ENCODE data around the gene TECTA.

TECTA gene

GRCh38 chr11:121119440-121119839 is 18.4 kb downstream of the TECTA start:
- H3K27ac ChIP-seq (ENCODE audit: low read depth, low read length): no peak overlapping the region
- no peaks in the 10 kb centered on the region for H3K4me1 ChIP-seq (ENCODE audit: control insufficient read depth, insufficient read depth, low read length)
- no peaks in the 10 kb centered on the region for H3K36me3 ChIP-seq (ENCODE audit: control insufficient read depth, insufficient read depth, low read length)
- H3K27me3 ChIP-seq (ENCODE audit: control insufficient read depth, insufficient read depth, low read length): no peaks in the 10 kb centered on the region
- H3K4me3 ChIP-seq (ENCODE audit: low read length): no peak overlapping the region
- H3K9ac ChIP-seq (ENCODE audit: low read length): no peak overlapping the region

- H3K9ac ChIP-seq (ENCODE audit: low read length): no peak overlapping the region
These were observed 21.3 kb downstream of the TECTA start for GRCh38 chr11:121122328-121122727.

GRCh38 chr11:121123496-121124069 is 22.5 kb downstream of the TECTA start:
- no peak overlapping the region for H3K9ac ChIP-seq (ENCODE audit: low read length)
- H3K27ac ChIP-seq (ENCODE audit: low read depth, low read length): no peak overlapping the region
- no peaks in the 10 kb centered on the region for H3K27me3 ChIP-seq (ENCODE audit: control insufficient read depth, insufficient read depth, low read length)
- no peak overlapping the region for H3K4me3 ChIP-seq (ENCODE audit: low read length)
- H3K4me1 ChIP-seq (ENCODE audit: control insufficient read depth, insufficient read depth, low read length): no peaks in the 10 kb centered on the region
- H3K36me3 ChIP-seq (ENCODE audit: control insufficient read depth, insufficient read depth, low read length): no peaks in the 10 kb centered on the region

More at GRCh38 chr11:121122328-121122727, 21.3 kb downstream of the TECTA start:
- Histone ChIP-seq H3K27me3 (ENCODE audit: control insufficient read depth, insufficient read depth, low read length) (no peaks in the 10 kb centered on the region), H3K4me3 (ENCODE audit: low read length) (no peak overlapping the region), H3K27ac (ENCODE audit: low read depth, low read length) (no peak overlapping the region), H3K4me1 (ENCODE audit: control insufficient read depth, insufficient read depth, low read length) (no peaks in the 10 kb centered on the region), H3K36me3 (ENCODE audit: control insufficient read depth, insufficient read depth, low read length) (no peaks in the 10 kb centered on the region)

DNA sequence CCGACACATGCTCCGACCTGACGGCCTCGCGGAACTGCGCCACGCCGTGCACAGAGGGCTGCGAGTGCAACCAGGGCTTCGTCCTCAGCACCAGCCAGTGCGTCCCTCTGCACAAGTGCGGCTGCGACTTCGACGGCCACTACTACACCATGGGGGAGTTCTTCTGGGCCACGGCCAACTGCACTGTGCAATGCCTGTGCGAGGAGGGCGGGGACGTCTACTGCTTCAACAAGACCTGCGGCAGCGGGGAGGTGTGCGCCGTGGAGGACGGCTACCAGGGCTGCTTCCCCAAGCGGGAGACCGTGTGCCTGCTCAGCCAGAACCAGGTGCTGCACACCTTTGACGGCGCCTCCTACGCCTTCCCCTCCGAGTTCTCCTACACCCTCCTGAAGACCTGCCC is 26.8 kb downstream of the TECTA start:
- H3K4me1 ChIP-seq (ENCODE audit: control insufficient read depth, insufficient read depth, low read length): no peaks in the 10 kb centered on the region
- no peak overlapping the region for H3K4me3 ChIP-seq (ENCODE audit: low read length)
- H3K27ac ChIP-seq (ENCODE audit: low read depth, low read length): no peak overlapping the region
- no peaks in the 10 kb centered on the region for H3K27me3 ChIP-seq (ENCODE audit: control insufficient read depth, insufficient read depth, low read length)
- H3K36me3 ChIP-seq (ENCODE audit: control insufficient read depth, insufficient read depth, low read length): no peaks in the 10 kb centered on the region
- no peak overlapping the region for H3K9ac ChIP-seq (ENCODE audit: low read length)

- no peak overlapping the region for H3K4me3 ChIP-seq (ENCODE audit: low read length)
- no peak overlapping the region for H3K9ac ChIP-seq (ENCODE audit: low read length)
- H3K36me3 ChIP-seq (ENCODE audit: control insufficient read depth, insufficient read depth, low read length): no peaks in the 10 kb centered on the region
- H3K27me3 ChIP-seq (ENCODE audit: control insufficient read depth, insufficient read depth, low read length): no peaks in the 10 kb centered on the region
- H3K27ac ChIP-seq (ENCODE audit: low read depth, low read length): no peak overlapping the region
- H3K4me1 ChIP-seq (ENCODE audit: control insufficient read depth, insufficient read depth, low read length): no peaks in the 10 kb centered on the region
These were observed 28.6 kb downstream of the TECTA start for GRCh38 chr11:121129362-121130340.

- Histone ChIP-seq H3K36me3 (ENCODE audit: control insufficient read depth, insufficient read depth, low read length) (no peaks in the 10 kb centered on the region), H3K4me3 (ENCODE audit: low read length) (no peak overlapping the region), H3K27ac (ENCODE audit: low read depth, low read length) (no peak overlapping the region), H3K27me3 (ENCODE audit: control insufficient read depth, insufficient read depth, low read length) (no peaks in the 10 kb centered on the region), H3K9ac (ENCODE audit: low read length) (no peak overlapping the region), H3K4me1 (ENCODE audit: control insufficient read depth, insufficient read depth, low read length) (no peaks in the 10 kb centered on the region)
These were observed 30.6 kb downstream of the TECTA start for GRCh38 chr11:121131656-121132055.

DNA sequence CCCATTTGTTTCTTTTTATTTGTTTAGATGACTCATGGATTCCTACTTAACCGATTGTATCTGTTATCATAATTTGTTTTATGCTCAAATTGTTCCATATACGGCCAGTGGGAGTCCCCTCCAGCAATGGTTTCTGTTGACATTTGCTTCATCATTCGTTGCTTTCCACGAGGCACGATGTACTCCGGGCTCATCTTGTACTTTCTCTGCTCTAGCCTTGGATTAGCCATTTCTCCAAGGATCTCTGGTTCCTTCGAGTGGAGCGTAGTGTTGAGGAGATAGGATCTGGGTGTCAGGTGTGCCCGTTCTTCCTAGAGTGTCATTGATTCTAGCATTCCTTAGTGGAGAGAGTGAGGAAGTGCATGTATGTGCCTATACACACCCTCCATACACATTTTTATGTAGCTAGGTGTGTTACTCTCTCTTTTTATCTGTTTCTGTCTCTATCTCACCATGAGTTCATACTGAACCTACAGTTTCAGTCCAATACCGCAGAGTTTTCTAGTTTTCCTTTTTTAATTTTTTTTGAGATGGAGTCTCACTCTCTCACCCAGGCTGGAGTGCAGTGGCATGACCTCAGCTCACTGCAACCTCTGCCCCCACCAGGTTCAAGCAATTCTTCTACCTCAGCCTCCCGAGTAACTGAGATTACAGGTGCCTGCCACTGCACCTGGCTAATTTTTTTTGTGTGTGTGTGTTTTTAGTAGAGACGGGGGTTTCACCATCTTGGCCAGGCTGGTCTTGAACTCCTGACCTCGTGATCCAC is 31.4 kb downstream of the TECTA start:
- Histone ChIP-seq H3K27me3 (ENCODE audit: control insufficient read depth, insufficient read depth, low read length) (no peaks in the 10 kb centered on the region), H3K27ac (ENCODE audit: low read depth, low read length) (no peak overlapping the region), H3K9ac (ENCODE audit: low read length) (no peak overlapping the region), H3K4me1 (ENCODE audit: control insufficient read depth, insufficient read depth, low read length) (no peaks in the 10 kb centered on the region), H3K36me3 (ENCODE audit: control insufficient read depth, insufficient read depth, low read length) (no peaks in the 10 kb centered on the region), H3K4me3 (ENCODE audit: low read length) (no peak overlapping the region)

GRCh38 chr11:121134741-121135312 is 33.8 kb downstream of the TECTA start:
- H3K36me3 ChIP-seq (ENCODE audit: control insufficient read depth, insufficient read depth, low read length): no peaks in the 10 kb centered on the region
- no peak overlapping the region for H3K27ac ChIP-seq (ENCODE audit: low read depth, low read length)
- no peak overlapping the region for H3K9ac ChIP-seq (ENCODE audit: low read length)
- H3K4me3 ChIP-seq (ENCODE audit: low read length): no peak overlapping the region
- no peaks in the 10 kb centered on the region for H3K4me1 ChIP-seq (ENCODE audit: control insufficient read depth, insufficient read depth, low read length)
- no peaks in the 10 kb centered on the region for H3K27me3 ChIP-seq (ENCODE audit: control insufficient read depth, insufficient read depth, low read length)

DNA sequence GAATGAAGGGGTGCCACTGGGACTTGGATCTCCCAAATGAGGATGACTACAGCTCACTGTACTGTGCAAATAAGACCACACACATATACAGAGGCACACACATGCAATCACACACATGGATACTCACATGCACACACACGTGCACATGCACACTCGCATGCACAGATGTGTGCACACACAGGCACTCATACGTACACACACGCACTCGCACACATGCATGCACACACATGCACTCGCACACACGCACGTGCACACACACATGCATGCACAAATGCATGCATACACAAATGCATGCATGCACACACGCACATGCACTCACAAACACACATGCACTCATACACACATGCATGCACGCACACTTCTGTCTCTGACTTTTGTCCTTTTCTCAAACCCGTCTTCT is 36.0 kb downstream of the TECTA start:
- Histone ChIP-seq H3K27me3 (ENCODE audit: control insufficient read depth, insufficient read depth, low read length) (no peaks in the 10 kb centered on the region), H3K4me3 (ENCODE audit: low read length) (no peak overlapping the region), H3K36me3 (ENCODE audit: control insufficient read depth, insufficient read depth, low read length) (no peaks in the 10 kb centered on the region), H3K4me1 (ENCODE audit: control insufficient read depth, insufficient read depth, low read length) (no peaks in the 10 kb centered on the region), H3K9ac (ENCODE audit: low read length) (no peak overlapping the region), H3K27ac (ENCODE audit: low read depth, low read length) (no peak overlapping the region)

GRCh38 chr11:121138259-121138658 is 37.2 kb downstream of the TECTA start:
- Histone ChIP-seq H3K4me1 (ENCODE audit: control insufficient read depth, insufficient read depth, low read length) (no peaks in the 10 kb centered on the region), H3K36me3 (ENCODE audit: control insufficient read depth, insufficient read depth, low read length) (no peaks in the 10 kb centered on the region), H3K27me3 (ENCODE audit: control insufficient read depth, insufficient read depth, low read length) (no peaks in the 10 kb centered on the region), H3K9ac (ENCODE audit: low read length) (no peak overlapping the region), H3K27ac (ENCODE audit: low read depth, low read length) (no peak overlapping the region), H3K4me3 (ENCODE audit: low read length) (no peak overlapping the region)

- no peaks in the 10 kb centered on the region for H3K36me3 ChIP-seq (ENCODE audit: control insufficient read depth, insufficient read depth, low read length)
- no peak overlapping the region for H3K9ac ChIP-seq (ENCODE audit: low read length)
- no peak overlapping the region for H3K27ac ChIP-seq (ENCODE audit: low read depth, low read length)
- H3K4me3 ChIP-seq (ENCODE audit: low read length): no peak overlapping the region
- H3K27me3 ChIP-seq (ENCODE audit: control insufficient read depth, insufficient read depth, low read length): no peaks in the 10 kb centered on the region
- H3K4me1 ChIP-seq (ENCODE audit: control insufficient read depth, insufficient read depth, low read length): no peaks in the 10 kb centered on the region
These were observed 39.3 kb downstream of the TECTA start for GRCh38 chr11:121140369-121140768.

DNA sequence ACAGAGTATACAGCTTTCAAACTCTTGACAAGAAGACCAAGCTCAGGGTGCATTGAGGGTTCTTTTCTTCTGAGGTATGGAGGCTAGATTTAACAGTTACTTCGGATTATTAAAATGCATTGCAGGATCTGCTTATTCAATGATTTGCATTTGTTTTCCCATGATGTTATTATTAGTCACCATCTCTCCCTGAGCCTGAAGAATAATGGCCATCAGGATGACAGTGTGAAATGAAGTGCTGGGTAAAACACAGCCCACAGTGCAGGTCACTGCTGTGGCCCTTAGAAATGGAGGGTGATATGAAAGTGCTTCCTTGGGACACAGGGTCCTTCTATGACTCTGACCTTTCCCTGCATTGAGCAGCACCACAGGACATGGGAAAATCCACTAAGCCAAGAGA is 40.0 kb downstream of the TECTA start:
- no peaks in the 10 kb centered on the region for H3K36me3 ChIP-seq (ENCODE audit: control insufficient read depth, insufficient read depth, low read length)
- no peak overlapping the region for H3K4me3 ChIP-seq (ENCODE audit: low read length)
- H3K27ac ChIP-seq (ENCODE audit: low read depth, low read length): no peak overlapping the region
- H3K9ac ChIP-seq (ENCODE audit: low read length): no peak overlapping the region
- no peaks in the 10 kb centered on the region for H3K27me3 ChIP-seq (ENCODE audit: control insufficient read depth, insufficient read depth, low read length)
- H3K4me1 ChIP-seq (ENCODE audit: control insufficient read depth, insufficient read depth, low read length): no peaks in the 10 kb centered on the region
